GM04504 (cell line): ENCODE data around the gene ASIC4.

Source experiments
- DNase-seq: peaks from one replicate; pipeline ENCODE4 v3.0.0-alpha.2; 2012; ENCODE audit warnings: low read depth

The ASIC4 gene

GRCh38 chr2:219480004-219480403 lies 34.3 kb upstream of the ASIC4 start:
- no peak for DNase-seq

- DNase-seq, result no peak
These were observed 31.4 kb upstream of the ASIC4 start for GRCh38 chr2:219482674-219483405.

GRCh38 chr2:219483451-219484342 lies 30.6 kb upstream of the ASIC4 start:
- DNase-seq, result no peak

- no peak for DNase-seq
These were observed 29.7 kb upstream of the ASIC4 start for GRCh38 chr2:219484343-219485200.

- no peak for DNase-seq
These were observed 29.1 kb upstream of the ASIC4 start for GRCh38 chr2:219485201-219485580.

GRCh38 chr2:219486380-219486959 lies 27.8 kb upstream of the ASIC4 start:
- no peak for DNase-seq

- no peak for DNase-seq
These were observed 26.0 kb upstream of the ASIC4 start for GRCh38 chr2:219488149-219488843.

GRCh38 chr2:219488844-219489194 lies 25.5 kb upstream of the ASIC4 start:
- DNase-seq, result no peak

- DNase-seq, result no peak
These were observed 25.0 kb upstream of the ASIC4 start for GRCh38 chr2:219489315-219489714.

GRCh38 chr2:219490186-219490585 lies 24.1 kb upstream of the ASIC4 start:
- DNase-seq, result no peak

- no peak for DNase-seq
These were observed 23.6 kb upstream of the ASIC4 start for GRCh38 chr2:219490600-219491130.

- no peak for DNase-seq
These were observed 22.9 kb upstream of the ASIC4 start for GRCh38 chr2:219491278-219491963.

- no peak for DNase-seq
These were observed 21.7 kb upstream of the ASIC4 start for GRCh38 chr2:219492575-219492974.

- DNase-seq, result no peak
These were observed 21.2 kb upstream of the ASIC4 start for GRCh38 chr2:219493086-219493485.

GRCh38 chr2:219494952-219495530 lies 19.2 kb upstream of the ASIC4 start:
- no peak for DNase-seq

GRCh38 chr2:219495531-219496122 lies 18.7 kb upstream of the ASIC4 start:
- DNase-seq, result peak; percentile 48

GRCh38 chr2:219496247-219496824 lies 17.9 kb upstream of the ASIC4 start:
- no peak for DNase-seq

- DNase-seq, result no peak
These were observed 17.3 kb upstream of the ASIC4 start for GRCh38 chr2:219496825-219497494.
